Osteoblast (primary cell): Measurements from ENCODE around the gene DCC. TPM values are rescaled to one million over a fixed set of nuclear protein-coding genes. Genes with fewer than 3 reads are reported as not detected.

Experiments used
- DNase-seq: peaks from one replicate; pipeline ENCODE4 v3.0.0; 2011; ENCODE audit warnings: low spot score, mixed read lengths; ENCODE audit not compliant: insufficient read length; ENCODE audit errors: missing footprints
- H2AFZ ChIP-seq: 2 replicates; pipeline ENCODE4 v1.6.0; 2011; ENCODE audit warnings: mild to moderate bottlenecking, low read length
- H3K27ac ChIP-seq: 2 replicates; pipeline ENCODE4 v1.5.1; 2011; ENCODE audit warnings: mild to moderate bottlenecking, low read depth, low read length, moderate library complexity
- H3K27me3 ChIP-seq: 2 replicates; pipeline ENCODE4 v1.6.0; 2012; ENCODE audit warnings: mild to moderate bottlenecking, control low read depth, inconsistent platforms, low read length, moderate library complexity; ENCODE audit not compliant: insufficient read depth
- H3K36me3 ChIP-seq: 2 replicates; pipeline ENCODE4 v1.5.1; 2011; ENCODE audit warnings: mild to moderate bottlenecking, low read length, control low read depth, moderate library complexity; ENCODE audit not compliant: insufficient read depth
- H3K4me1 ChIP-seq: 2 replicates; pipeline ENCODE4 v1.5.1; 2011; ENCODE audit warnings: mild to moderate bottlenecking, low read length, control low read depth, moderate library complexity; ENCODE audit not compliant: insufficient read depth
- H3K4me2 ChIP-seq: 2 replicates; pipeline ENCODE4 v1.6.0; 2011; ENCODE audit warnings: mild to moderate bottlenecking, low read length; ENCODE audit not compliant: insufficient read depth
- H3K4me3 ChIP-seq: fragments of 200-600 bp; sonication (generic); 3 replicates; pipeline ENCODE4 v1.5.1; 2012; ENCODE audit warnings: mild to moderate bottlenecking, low read length, inconsistent platforms; ENCODE audit not compliant: insufficient read depth
- H3K79me2 ChIP-seq: 2 replicates; pipeline ENCODE4 v1.6.0; 2012; ENCODE audit warnings: mild to moderate bottlenecking, low read length, control low read depth, inconsistent platforms; ENCODE audit not compliant: insufficient read depth
- H3K9me3 ChIP-seq: 2 replicates; pipeline ENCODE4 v1.5.1; 2011; ENCODE audit warnings: low read depth, low read length, control low read depth
- H4K20me1 ChIP-seq: 2 replicates; pipeline ENCODE4 v1.6.0; 2012; ENCODE audit warnings: mild to moderate bottlenecking, low read length, control low read depth; ENCODE audit not compliant: insufficient read depth
- CTCF ChIP-seq: IDR thresholded peaks from 2 replicates; pipeline ENCODE4 v1.5.1; 2011; ENCODE audit warnings: mild to moderate bottlenecking, low read depth, low read length, moderate library complexity; ENCODE audit errors: extremely low read depth
- total RNA-seq: library from RNA; depleted of rRNA; stranded (reverse); fragments of >200 nt; gene quantifications from 2 replicates; pipeline ENCODE4 v1.2.3, GENCODE V29; 2012

The DCC gene
- total RNA-seq, 1 donor = not detected

GRCh38 chr18:53283708-53284107 lies 943.7 kb downstream of the DCC start:
- Histone ChIP-seq H3K79me2 (no peaks in the 10 kb centered on the region), H3K27ac (no peak overlapping the region), H4K20me1 (no peaks in the 10 kb centered on the region), H3K27me3 (no peaks in the 10 kb centered on the region), H3K9me3 (peaks cover 6% of the 10 kb centered on the region), H2AFZ (no peak overlapping the region), H3K4me1 (no peaks in the 10 kb centered on the region), H3K36me3 (no peaks in the 10 kb centered on the region), H3K4me2 (no peak overlapping the region), H3K4me3 (no peak overlapping the region)
- no peak for TF ChIP-seq CTCF
- DNase-seq = no peak

DNA sequence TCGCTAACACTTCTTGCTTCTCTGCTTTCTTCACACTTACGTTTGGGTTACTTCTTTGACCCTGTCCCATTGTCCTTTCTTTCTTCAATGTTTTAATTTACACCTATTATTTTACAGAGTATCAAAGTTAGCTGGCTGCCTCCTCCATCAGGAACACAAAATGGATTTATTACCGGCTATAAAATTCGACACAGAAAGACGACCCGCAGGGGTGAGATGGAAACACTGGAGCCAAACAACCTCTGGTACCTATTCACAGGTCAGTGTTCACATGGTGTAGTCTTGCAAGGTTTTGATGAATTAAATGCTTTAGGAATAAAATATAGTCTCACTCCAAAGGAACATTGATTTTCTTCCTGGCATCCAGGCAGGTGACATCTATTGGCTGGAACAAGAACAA lies 965.5 kb downstream of the DCC start:
- H3K27me3 ChIP-seq = no peaks in the 10 kb centered on the region
- no peak overlapping the region for H3K4me2 ChIP-seq
- no peak overlapping the region for H2AFZ ChIP-seq
- no peaks in the 10 kb centered on the region for H3K79me2 ChIP-seq
- no peak for DNase-seq
- H3K27ac ChIP-seq = no peak overlapping the region
- no peak for TF ChIP-seq CTCF
- H4K20me1 ChIP-seq = no peaks in the 10 kb centered on the region
- no peak overlapping the region for H3K4me3 ChIP-seq
- H3K9me3 ChIP-seq = no peaks in the 10 kb centered on the region
- H3K36me3 ChIP-seq = no peaks in the 10 kb centered on the region
- H3K4me1 ChIP-seq = no peaks in the 10 kb centered on the region

DNA sequence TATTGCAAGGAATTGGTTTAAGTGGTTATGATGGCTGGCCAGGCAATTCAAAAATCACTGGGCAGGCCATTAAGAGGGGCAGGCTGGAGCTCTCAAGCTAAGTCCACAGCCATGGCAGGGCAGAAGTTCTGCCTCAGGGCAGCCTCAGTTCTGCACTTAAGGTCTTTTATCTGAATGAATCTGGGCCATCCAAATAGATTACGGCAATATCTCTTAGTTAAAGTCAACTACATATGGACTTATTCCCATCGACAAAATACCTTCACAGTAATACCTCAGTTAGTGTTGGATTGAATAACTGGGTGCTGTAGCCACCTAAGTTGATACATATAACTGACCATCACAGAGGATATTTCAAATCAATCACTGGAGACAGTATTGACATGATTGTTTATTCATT lies 979.6 kb downstream of the DCC start:
- TF ChIP-seq CTCF = no peak

DNA sequence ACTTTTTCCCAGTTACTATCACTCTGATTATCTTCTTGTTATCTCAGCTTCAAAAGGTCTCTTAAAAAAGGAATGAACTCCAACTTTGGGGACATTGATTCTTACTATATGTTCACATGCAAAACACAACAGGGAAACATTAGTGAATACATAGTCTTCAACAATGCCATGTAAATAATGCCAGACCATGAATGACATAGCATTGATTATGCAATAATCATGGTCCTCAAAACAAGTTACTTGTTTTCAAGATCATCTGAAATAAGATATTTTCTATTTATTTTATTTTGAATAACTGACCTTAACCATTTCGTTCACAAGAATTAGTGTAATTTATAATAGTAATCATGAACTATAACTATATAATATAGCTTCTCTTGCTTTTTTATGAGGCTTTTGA lies 982.2 kb downstream of the DCC start:
- Histone ChIP-seq H3K9me3 (peaks cover 3% of the 10 kb centered on the region), H3K79me2 (no peaks in the 10 kb centered on the region), H3K4me2 (no peak overlapping the region), H4K20me1 (no peaks in the 10 kb centered on the region), H3K36me3 (no peaks in the 10 kb centered on the region), H3K27ac (no peak overlapping the region), H2AFZ (no peak overlapping the region), H3K4me1 (no peaks in the 10 kb centered on the region), H3K4me3 (no peak overlapping the region), H3K27me3 (no peaks in the 10 kb centered on the region)
- TF ChIP-seq CTCF = no peak
- DNase-seq = no peak

More for the DNA sequence above, 979.6 kb downstream of the DCC start:
- no peak overlapping the region for H3K4me2 ChIP-seq
- H3K27me3 ChIP-seq = no peaks in the 10 kb centered on the region
- H3K4me3 ChIP-seq = no peak overlapping the region
- no peaks in the 10 kb centered on the region for H3K4me1 ChIP-seq
- H3K36me3 ChIP-seq = no peaks in the 10 kb centered on the region
- H3K9me3 ChIP-seq = peaks cover 3% of the 10 kb centered on the region
- no peaks in the 10 kb centered on the region for H4K20me1 ChIP-seq
- no peak for DNase-seq
- H2AFZ ChIP-seq = no peak overlapping the region
- H3K27ac ChIP-seq = no peak overlapping the region
- no peaks in the 10 kb centered on the region for H3K79me2 ChIP-seq
